ENCODE measurements around the gene TEX22. TPM values are rescaled to one million over a fixed set of nuclear protein-coding genes. Genes with fewer than 3 reads are reported as not detected.

TEX22 gene
- total RNA-seq, 1 experiment from 2014 or later, result 0.63 TPM

DNA sequence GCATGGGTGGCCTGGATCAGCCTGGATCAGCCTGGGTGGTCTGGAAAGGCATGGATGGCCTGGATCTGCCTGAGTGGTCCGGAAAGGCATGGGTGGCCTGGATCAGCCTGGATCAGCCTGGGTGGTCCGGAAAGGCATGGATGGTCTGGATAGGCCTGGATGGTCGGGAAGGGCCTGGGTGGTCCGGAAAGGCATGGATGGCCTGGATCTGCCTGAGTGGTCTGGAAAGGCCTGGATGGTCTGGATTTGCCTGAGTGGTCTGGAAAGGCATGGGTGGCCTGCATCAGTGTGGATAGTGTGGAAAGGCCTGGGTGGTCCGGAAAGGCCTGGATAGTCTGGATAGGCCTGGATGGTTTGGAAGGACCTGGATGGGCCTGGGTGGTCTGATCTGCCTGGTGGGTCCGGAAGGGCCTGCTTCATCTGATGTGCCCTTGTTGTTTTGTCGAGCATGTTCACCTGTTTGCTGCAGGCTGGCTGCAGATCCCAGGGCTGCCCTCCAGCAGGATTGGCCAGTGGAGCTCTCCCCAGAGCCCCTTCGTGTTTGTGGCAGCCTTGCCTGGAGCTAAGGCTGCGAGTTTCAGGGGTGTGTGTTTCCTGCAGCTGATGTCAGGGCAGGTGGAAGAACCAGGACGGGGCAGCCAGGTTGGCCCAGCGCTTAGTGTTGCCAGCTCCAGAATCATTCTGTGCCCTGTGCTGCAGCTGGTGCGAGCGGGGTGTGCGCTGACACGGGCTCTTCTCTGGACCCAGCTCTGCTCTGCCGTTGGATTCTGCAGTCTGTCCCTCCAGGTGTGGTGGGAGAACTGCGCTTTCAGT is 19.3 kb upstream of the TEX22 start:
- Histone ChIP-seq H3K36me3 (no peaks in the 10 kb centered on the region), H3K9me3 (no peaks in the 10 kb centered on the region), H3K27me3 (no peaks in the 10 kb centered on the region), H3K4me3 (no peak overlapping the region)
- no peak for DNase-seq

DNA sequence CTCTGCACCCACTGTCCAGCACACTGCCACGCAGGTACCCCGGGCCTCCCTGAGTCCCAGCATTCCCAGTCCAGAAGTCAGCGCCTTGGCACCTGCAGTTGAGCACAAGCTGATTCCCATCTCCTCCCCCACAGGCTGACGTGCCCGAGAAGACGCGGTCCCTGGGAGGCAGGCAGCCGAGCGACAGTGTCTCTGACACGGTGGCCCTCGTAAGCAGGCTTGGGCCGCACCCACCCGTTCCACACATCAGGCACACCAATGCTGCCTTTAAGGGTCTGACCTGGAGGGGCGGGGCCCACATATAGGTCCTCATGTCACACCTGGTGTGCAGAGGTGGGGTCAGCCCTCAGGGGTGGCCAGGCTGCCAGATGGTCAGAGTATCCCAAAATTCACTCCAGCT is 18.4 kb upstream of the TEX22 start:
- Histone ChIP-seq H3K9me3 (no peaks in the 10 kb centered on the region), H3K4me3 (no peak overlapping the region), H3K27me3 (no peaks in the 10 kb centered on the region), H3K36me3 (no peaks in the 10 kb centered on the region)
- DNase-seq, result no peak

DNA sequence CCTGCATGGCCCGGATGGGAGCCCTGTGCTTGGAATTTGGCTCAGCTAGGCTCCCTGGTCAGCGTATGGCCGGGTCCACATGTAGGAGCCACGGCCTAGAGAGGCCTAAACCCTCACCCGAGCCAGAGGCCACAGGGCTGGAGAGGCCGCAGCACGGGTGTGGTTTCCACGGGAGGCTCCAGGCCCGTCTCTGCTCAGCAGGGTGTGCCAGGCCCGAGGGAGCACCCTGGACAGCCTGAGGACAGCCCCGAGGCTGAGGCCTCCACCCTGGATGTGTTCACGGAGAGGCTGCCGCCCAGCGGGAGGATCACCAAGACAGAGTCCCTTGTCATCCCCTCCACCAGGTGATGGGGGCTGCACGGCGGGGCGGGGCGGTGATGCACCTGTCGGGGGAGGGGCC is 17.6 kb upstream of the TEX22 start:
- H3K4me3 ChIP-seq, result no peak overlapping the region
- H3K9me3 ChIP-seq, result no peaks in the 10 kb centered on the region
- DNase-seq, result no peak
- no peaks in the 10 kb centered on the region for H3K27me3 ChIP-seq
- H3K36me3 ChIP-seq, result no peaks in the 10 kb centered on the region

DNA sequence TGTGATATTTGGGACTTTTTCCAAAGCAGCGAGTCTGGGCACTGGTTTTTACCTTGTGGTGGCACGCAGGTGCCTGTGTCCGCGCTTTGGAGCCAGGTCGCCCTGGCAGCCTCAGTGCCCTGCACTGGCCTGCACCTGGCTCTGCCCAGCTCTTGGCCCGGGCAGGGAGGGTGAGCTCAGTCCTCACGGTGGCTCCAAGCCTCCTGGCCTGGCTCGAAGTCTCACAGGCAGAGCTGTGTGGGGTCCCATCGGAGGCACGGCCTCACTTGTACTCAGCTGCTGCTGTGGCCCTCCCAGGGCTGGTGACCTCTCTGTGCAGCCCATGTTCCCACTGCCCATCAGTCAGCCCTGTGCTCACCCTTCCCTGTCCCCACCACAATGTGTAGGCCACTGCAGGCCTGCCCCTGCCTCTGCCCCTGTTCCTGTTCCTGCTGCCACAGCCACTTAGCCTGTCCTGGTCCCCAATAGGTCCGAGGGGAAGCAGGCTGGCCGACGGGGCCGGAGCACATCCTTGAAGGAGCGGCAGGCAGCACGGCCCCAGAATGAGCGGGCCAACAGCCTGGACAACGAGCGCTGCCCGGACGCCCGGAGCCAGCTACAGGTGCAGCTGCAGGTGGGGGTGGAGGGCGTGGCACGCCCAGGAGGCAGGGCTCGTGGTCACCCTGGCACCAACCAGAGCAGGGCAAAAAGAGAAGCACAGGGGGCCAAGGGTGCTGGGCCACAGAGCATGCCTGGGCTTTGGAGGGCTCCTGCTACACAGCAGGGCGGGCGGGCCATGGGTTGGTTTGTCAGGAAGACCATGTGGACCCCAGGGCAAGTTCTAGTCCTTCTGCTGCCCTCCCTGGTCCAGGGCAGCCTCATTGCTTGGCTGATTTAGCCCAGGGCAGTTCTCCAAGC is 16.6 kb upstream of the TEX22 start:
- Histone ChIP-seq H3K9me3 (no peaks in the 10 kb centered on the region), H3K36me3 (no peaks in the 10 kb centered on the region), H3K4me3 (no peak overlapping the region), H3K27me3 (no peaks in the 10 kb centered on the region)
- no peak for DNase-seq

DNA sequence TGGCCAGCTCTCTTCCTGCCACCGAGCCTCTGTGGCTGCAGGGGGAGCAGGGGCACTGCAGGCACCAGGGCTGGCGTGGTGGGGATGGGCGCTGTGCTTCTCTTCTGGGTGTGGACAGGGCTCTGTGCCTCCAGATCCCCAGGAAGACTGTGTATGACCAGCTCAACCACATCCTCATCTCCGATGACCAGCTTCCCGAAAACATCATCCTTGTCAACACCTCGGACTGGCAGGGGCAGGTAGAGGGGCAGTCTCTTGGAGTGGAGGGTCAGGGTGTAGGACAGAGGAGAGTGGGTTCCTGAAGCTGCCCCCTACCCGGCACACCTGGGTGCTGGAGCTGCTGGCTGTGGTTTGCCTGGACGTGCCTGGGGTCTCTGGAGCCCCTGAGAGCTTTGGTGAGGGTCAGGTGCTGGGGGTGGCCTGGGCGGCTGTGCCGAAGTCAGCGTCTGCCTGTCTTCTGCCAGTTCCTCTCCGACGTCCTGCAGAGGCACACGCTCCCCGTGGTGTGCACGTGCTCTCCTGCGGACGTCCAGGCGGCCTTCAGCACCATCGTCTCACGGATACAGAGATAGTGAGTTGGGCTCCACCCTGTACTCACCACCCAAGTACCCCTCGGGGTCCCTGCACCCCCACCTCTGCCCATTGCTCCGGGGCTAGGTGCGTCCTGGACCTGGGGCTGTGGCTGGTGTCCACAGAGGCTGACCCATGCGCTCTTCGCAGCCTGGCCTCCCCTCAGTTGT is 15.8 kb upstream of the TEX22 start:
- no peak overlapping the region for H3K4me3 ChIP-seq
- no peaks in the 10 kb centered on the region for H3K9me3 ChIP-seq
- no peaks in the 10 kb centered on the region for H3K27me3 ChIP-seq
- DNase-seq, result no peak
- H3K36me3 ChIP-seq, result no peaks in the 10 kb centered on the region

DNA sequence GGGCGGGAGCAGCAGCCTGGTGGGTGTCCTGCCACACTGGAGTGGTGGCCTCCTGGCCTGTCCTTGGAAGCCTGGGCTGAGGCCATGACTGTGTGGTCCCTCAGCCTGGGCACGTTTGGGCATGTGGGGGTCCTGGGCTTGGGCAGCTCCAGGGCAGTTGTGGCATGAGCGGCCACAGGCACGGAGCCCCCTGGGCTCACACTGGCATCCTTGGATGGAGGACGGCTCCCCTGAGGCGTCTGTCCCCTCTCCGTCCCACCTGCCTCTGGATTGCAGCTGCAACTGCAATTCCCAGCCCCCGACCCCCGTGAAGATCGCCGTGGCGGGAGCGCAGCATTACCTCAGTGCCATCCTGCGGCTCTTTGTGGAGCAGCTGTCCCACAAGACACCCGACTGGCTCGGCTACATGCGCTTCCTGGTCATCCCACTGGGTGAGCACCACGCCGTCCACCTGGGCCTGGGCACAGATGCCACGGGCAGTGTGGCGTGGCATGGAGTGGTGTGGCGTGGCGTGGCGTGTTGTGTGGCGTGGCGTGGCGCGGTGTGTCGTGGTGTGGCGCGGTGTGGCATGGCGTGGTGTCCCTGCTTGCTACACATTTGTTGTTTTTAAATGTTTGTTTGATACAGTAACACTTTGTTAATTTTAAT is 15.1 kb upstream of the TEX22 start:
- Histone ChIP-seq H3K9me3 (no peaks in the 10 kb centered on the region), H3K4me3 (no peak overlapping the region), H3K36me3 (no peaks in the 10 kb centered on the region), H3K27me3 (no peaks in the 10 kb centered on the region)
- no peak for DNase-seq

DNA sequence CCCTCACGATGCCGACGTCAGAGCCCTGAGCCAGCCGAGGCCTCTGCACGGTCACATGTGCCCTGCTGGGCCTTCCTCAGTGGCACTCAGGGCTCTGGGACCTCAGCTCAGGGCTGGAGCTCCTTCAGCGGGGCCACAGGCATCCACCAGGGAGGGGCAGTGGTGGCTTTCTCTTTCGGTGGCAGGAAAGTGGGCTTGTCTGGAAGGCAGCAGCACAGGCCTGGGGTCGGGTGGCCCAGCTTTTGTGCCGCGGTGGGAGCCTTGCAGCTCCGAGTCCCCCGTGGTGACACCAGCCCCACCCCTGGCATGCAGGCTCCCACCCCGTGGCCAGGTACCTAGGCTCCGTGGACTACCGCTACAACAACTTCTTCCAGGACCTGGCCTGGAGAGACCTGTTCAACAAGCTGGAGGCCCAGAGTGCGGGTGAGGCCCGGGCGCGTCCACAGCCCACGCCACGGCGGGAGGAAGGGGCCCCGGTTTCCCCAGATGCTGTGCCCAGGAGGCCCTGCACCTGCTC is 14.2 kb upstream of the TEX22 start:
- no peak overlapping the region for H3K4me3 ChIP-seq
- H3K27me3 ChIP-seq, result no peaks in the 10 kb centered on the region
- DNase-seq, result no peak
- no peaks in the 10 kb centered on the region for H3K9me3 ChIP-seq
- no peaks in the 10 kb centered on the region for H3K36me3 ChIP-seq

DNA sequence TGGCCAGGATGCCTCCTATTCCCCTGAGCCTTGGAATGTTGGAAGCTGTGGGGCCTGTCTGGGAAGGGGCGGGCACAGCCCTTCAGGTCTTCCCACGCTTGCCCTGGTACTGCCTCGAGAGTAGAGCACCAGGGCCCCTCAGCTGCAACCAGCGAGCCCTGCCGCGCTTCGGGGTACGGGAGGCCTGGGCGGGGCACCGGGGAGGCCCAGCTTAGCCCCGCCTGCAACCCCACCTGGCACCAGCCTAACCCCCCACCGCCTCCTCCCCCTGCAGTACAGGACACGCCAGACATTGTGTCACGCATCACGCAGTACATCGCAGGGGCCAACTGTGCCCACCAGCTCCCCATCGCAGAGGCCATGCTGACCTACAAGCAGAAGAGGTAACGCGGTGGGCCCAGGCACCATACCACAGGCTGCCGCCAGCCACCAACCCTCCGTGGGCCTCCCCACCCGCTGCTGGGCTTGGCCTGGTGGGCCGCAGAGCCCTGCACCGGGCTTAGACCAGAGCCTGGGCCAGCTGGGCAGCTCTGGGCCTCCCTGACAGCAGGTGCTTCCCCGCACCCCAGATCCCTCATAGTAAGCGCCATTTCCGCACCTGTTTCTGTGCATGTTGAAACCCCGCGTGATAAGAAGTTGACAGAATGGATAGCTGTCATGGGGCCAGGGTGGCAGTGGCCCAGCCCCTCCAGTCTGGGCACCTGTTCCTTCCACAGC is 13.6 kb upstream of the TEX22 start:
- Histone ChIP-seq H3K27me3 (no peaks in the 10 kb centered on the region), H3K36me3 (no peaks in the 10 kb centered on the region), H3K4me3 (no peak overlapping the region), H3K9me3 (no peaks in the 10 kb centered on the region)
- no peak for DNase-seq

DNA sequence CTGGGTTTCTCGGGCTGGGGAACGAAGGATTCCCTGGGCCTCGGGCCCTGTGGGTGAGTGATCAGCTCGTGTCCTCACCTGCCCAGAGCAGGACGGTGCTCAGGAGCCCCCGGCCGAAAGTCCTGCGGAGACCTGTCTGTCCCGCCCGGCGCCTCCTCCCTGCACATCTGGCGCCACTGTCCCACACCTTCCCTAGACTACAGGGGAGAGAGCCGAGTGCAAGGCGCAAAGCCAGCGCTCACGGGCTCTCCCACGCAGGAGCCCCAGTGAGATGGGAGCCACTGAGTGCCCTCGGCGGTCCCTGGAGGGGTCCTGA is 13.1 kb upstream of the TEX22 start:
- Histone ChIP-seq H3K9me3 (no peaks in the 10 kb centered on the region), H3K27me3 (no peaks in the 10 kb centered on the region), H3K4me3 (no peak overlapping the region), H3K36me3 (no peaks in the 10 kb centered on the region)
- DNase-seq, result no peak

DNA sequence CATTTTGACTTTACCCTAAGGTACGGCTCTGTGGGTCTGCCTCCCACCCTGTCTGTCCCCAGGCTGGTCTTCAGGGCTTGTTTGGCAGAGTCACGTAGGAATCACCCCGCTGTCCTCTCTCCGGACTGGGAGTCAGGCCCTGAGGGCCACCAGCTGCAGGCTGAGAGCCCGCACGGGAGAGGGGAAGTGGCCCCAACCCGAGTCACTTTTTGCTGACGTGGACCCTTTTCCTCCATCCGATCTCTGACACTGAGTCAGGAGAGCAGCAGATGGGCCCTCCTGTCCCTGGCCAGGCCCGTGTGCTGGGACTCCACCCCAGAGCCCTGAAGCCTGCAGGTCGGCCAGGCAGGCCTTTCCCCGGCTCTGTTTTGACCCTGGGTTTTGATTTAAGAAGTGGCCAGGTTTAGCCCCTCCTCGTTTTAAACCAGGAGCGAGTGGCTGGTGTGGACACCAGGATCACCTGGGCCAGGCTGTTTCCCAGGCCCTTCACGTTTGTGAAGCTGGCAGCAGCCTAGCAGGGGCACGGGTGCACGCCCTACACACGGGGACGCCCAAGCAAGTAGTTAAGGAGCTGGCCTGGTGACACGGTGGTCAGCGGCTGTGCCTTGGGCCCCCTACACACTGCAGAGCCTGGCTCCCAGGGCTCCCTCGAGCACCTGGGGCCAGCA is 12.5 kb upstream of the TEX22 start:
- no peaks in the 10 kb centered on the region for H3K9me3 ChIP-seq
- H3K36me3 ChIP-seq, result no peaks in the 10 kb centered on the region
- H3K4me3 ChIP-seq, result no peak overlapping the region
- DNase-seq, result no peak
- H3K27me3 ChIP-seq, result no peaks in the 10 kb centered on the region

DNA sequence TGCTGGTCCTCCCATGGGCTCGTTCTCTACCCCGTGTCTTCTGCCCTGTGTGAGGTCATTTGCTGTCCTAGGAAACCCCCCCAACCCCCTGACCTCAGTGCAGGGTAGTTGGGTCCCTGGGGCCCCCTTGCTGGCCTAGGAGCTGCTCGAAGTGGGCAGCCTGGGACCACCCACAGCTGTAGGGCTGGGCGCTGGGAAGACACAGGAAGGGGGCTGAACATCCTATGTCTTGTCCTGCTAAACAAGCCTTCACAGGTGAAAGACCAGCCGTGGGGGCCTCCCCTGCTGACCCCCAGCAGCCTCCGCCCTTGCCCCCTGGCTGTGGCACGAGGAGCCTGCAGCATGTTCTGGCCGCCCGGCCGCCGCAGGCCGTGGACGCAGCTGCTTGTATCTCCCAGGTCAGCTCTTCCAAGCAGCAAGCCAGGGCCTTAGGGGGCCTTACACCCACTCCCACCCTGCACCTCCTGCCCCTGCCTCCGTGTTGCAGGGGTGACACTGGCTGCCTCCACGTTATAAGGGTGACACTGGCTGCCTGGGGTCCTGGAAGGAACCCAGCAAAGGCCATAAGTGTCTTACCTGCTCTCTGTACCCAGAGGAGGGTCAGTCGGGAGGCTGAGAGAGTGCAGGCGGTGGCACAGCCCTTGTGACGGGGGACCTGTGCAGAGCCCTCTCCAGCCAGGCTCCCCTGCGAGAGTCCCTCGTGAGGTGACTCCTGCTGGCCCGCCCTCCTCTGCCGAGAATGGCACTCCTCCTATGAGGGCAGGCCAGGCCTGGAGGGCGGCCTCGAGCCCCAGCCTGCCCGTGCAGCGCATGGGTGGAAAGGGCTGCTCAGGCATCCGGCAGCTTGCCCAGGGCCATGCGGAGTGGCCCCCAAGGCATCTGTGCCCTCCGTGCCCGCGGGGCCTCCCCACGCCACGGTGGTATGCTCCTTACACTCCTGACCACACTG is 11.5 kb upstream of the TEX22 start:
- Histone ChIP-seq H3K27me3 (no peaks in the 10 kb centered on the region), H3K9me3 (no peaks in the 10 kb centered on the region), H3K36me3 (no peaks in the 10 kb centered on the region), H3K4me3 (no peak overlapping the region)
- DNase-seq, result no peak

DNA sequence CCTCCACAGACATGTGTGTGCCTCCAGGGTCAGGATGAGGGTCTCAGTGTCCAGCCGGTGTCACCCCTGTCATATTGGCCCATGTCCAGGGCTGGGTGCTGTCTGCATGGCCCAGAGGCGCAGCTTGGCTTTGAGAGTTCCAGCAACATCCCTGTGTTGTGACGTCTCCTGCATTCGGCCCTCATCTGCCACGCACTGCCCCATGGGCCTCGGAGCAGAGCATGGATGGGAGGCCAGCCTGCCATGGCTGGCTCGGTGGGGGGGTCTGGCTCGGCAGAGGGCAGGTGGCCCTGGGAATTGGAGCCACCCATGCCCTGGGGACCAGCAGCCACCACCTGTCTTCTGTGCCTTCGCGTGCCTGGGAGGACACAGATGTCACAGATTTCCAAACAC is 10.8 kb upstream of the TEX22 start:
- Histone ChIP-seq H3K27me3 (no peaks in the 10 kb centered on the region), H3K9me3 (no peaks in the 10 kb centered on the region), H3K36me3 (no peaks in the 10 kb centered on the region), H3K4me3 (no peak overlapping the region)
- no peak for DNase-seq

DNA sequence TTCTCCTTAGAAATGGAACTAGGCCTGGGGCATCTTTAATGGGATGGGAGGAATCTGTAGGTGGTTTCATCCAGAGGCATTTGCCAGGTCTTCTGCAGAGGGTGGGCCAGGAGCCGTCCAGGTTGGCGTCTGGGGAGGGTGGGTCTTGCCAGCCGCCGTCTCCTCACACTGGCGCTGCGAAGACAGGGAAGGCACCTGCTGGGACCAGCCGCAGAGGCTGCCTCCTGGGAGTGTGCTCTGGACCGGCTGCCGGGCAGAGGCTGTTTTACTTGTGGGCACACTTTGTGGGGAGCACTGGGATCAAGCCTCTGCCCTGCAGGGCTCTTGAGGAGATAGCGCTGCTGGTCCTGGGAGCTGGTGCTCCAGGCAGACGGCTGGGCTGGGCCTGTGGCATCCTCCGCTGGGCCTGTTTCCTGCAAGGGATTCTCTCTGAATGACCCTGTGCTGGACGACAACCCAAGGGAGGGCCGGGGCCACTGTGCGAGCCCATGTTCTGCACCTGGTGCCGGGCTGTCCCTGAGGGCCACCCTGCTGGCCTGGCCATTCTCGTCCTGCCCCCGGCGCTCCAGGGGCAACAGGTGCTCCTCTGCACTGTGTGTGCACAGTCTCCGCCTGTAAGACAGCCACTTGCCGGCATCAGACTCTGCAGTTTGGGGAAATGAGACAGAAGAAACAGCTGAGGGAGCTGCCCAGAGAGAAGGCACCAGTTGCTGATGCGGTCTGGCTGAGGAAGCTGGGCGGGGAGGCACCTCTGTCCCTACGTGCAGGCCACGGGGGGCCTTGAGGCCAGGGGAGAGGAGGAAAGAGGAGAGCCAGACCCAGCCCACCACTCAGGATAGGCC is 10.0 kb upstream of the TEX22 start:
- Histone ChIP-seq H3K36me3 (no peaks in the 10 kb centered on the region), H3K4me3 (no peak overlapping the region), H3K27me3 (no peaks in the 10 kb centered on the region), H3K9me3 (no peaks in the 10 kb centered on the region)
- DNase-seq, result no peak

DNA sequence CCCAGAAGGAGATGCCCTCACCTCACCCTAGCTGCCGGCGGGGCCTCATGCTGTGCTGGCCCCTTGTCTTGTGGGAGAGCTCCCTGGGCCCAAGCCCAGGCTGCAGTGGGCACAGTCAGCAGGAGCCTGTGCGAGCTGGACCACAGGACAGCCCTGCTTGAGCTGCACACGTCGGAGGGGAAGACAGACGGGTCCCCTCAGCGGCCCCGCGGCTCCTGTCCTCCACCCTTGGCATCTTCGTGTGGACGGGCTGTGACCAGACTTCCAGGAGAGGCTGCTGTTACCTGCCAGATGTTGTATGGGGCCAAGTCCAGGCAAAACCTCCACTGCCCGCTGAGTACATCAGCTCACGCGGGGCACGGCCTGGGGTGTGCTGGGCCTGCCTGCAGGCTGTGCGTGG is 9.4 kb upstream of the TEX22 start:
- H3K4me3 ChIP-seq, result no peak overlapping the region
- no peaks in the 10 kb centered on the region for H3K9me3 ChIP-seq
- no peaks in the 10 kb centered on the region for H3K36me3 ChIP-seq
- no peaks in the 10 kb centered on the region for H3K27me3 ChIP-seq
- no peak for DNase-seq
